HL-60 (cell line): ENCODE measurements around the gene NKAPD1.

Experiments used
- CTCF ChIP-seq: IDR thresholded peaks from one replicate; pipeline ENCODE4 v1.5.1; 2011; ENCODE audit warnings: low read length, control low read depth, inconsistent platforms; ENCODE audit not compliant: insufficient read depth
- GABPA ChIP-seq: IDR thresholded peaks from 2 replicates; pipeline ENCODE4 v1.6.1; 2012; ENCODE audit warnings: low read depth
- POLR2AphosphoS5 ChIP-seq: IDR thresholded peaks from 2 replicates; pipeline ENCODE4 v1.6.1; 2012; ENCODE audit warnings: low read depth
- REST ChIP-seq: IDR thresholded peaks from 2 replicates; pipeline ENCODE4 v1.6.1; 2012; ENCODE audit warnings: low read depth; ENCODE audit not compliant: insufficient replicate concordance
- SPI1 ChIP-seq: IDR thresholded peaks from 2 replicates; pipeline ENCODE4 v1.6.1; 2012; ENCODE audit warnings: low read depth, mild to moderate bottlenecking, borderline replicate concordance

- TF ChIP-seq CTCF (no peak), POLR2AphosphoS5 (no peak), GABPA (no peak), REST (no peak), SPI1 (no peak)
Measured at GRCh38 chr11:112115386-112115785, 41.3 kb downstream of the NKAPD1 start.
